ES-I3 (cell line): Measurements from ENCODE around the gene CANT1.

Source experiments
- H3K36me3 ChIP-seq: 2 replicates; pipeline ENCODE4 v1.6.1; 2013; ENCODE audit warnings: mild to moderate bottlenecking, low read length, control low read depth, moderate library complexity; ENCODE audit not compliant: insufficient read depth
- H3K4me1 ChIP-seq: 2 replicates; pipeline ENCODE4 v1.6.1; 2013; ENCODE audit warnings: mild to moderate bottlenecking, control low read depth, low read length; ENCODE audit not compliant: insufficient read depth
- H3K9ac ChIP-seq: 2 replicates; pipeline ENCODE4 v1.6.1; 2013; ENCODE audit warnings: low read depth, mild to moderate bottlenecking, low read length, moderate library complexity
- H3K9me3 ChIP-seq: 2 replicates; pipeline ENCODE4 v1.6.1; 2013; ENCODE audit warnings: mild to moderate bottlenecking, low read length, moderate library complexity; ENCODE audit not compliant: control insufficient read depth, insufficient read depth

CANT1 gene

DNA sequence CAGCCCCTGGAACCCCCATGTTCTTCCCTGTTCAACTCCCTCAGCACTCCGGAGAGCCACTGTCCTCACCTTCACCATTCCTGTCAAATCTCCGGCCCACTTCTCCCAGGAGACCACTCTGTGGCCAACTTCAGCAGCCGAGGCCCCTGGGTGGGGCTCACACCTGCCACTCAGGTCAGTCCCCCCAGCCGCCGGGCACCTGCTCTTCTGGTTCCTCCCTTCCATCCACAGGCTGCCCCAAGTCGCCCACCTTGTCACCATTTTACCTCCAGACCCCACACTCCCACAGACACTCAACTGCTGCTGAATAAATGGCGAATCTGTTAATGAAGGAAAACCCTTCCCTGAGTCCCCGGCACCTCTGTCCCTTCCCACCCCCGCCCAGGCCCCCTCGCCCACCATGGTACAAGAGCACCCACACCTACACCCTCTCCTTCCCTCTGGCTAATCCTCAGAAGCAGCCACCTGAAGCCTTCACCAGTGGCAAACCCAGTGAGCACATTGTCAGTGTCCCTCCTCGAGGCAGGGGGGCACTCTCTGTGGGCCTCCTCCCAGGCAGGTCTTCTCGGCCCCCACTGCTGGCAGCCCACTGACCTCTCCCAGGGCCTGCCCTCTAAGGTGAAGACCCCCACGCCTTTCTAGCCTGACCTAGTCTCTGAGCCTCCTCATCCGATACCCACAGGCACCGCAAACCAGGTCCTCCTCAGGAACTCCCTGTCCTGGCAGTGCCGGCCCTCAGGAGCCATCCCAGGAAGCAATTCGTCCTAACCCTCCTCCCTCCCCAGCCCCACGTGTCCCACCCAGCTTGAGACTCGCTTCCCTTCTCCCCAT, 8.2 kb downstream of the CANT1 start:
- Histone ChIP-seq H3K4me1 (no peaks in the 10 kb centered on the region), H3K36me3 (peaks cover 1% of the 10 kb centered on the region; the same call in 1 of the 2 replicates), H3K9me3 (no peaks in the 10 kb centered on the region), H3K9ac (no peak overlapping the region)

- H3K4me1 ChIP-seq = no peaks in the 10 kb centered on the region
- H3K36me3 ChIP-seq = peaks cover 3% of the 10 kb centered on the region; the same call in 1 of the 2 replicates
- no peak overlapping the region for H3K9ac ChIP-seq
- no peaks in the 10 kb centered on the region for H3K9me3 ChIP-seq
These were observed 9.0 kb downstream of the CANT1 start for GRCh38 chr17:79000396-79001189.

DNA sequence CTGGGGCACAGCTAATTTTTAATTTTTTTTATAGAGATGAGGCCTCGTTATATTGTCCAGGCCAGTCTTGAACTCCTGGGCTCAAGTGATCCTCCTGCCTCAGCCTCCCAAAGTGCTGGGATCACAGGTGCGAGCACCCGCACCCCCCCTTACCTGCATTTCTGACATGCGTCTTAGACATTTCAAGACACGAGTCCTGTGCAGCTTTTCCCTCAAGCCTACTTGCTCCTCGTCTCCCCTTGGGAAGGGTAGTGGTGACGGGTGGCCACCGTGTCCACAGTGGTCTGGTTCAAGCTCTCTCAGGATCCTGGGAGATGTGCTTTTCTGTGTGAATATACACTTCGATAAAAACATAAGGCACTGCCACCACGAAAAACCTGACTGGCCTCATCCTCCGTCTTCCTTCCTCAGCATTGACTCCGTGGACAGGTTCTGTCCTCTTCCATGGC, 9.6 kb downstream of the CANT1 start:
- no peaks in the 10 kb centered on the region for H3K9me3 ChIP-seq

GRCh38 chr17:78999056-78999768, 10.4 kb downstream of the CANT1 start:
- Histone ChIP-seq H3K9me3 (no peaks in the 10 kb centered on the region), H3K36me3 (peaks cover 3% of the 10 kb centered on the region; the same call in 1 of the 2 replicates), H3K4me1 (no peaks in the 10 kb centered on the region), H3K9ac (no peak overlapping the region)

More for the DNA sequence above, 9.6 kb downstream of the CANT1 start:
- Histone ChIP-seq H3K9ac (no peak overlapping the region), H3K4me1 (no peaks in the 10 kb centered on the region), H3K36me3 (peaks cover 3% of the 10 kb centered on the region; the same call in 1 of the 2 replicates)

DNA sequence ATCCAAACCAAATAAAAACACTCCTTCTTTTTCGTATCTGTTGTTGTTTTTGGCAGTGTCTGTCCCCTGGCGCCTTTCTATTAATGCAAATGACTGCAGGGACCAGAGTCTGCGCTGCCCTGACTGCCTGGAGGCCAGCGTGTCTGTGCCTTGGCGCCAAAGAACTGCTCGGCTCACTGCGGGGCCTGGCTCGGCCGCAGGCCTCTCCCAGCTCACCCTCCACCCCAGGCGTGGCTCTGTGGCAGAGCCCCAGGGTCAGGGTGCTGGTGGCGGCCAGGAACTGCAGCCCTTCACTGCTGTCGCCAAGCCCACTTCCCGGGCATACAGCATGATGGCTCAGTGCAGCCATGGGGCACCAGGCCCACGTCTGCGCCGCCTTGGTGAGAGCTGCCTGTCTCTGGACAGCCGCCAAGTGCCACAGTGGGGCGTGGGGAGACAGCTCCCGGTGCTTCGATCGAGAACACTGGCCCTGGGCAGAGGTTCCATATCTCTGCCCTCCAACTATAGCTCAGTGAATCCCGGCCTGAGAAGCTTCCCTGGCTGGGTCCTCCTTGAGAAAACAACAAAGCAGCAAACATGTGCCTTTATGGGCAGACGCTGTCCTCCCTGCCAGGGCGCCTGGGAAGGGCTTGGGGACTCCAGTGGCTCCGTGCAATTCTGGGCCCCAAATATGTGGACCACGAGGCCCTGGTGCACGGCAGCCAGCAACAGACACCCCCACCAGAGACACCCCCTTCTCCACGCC, 11.1 kb downstream of the CANT1 start:
- Histone ChIP-seq H3K9ac (no peak overlapping the region), H3K36me3 (peaks cover 3% of the 10 kb centered on the region; the same call in 1 of the 2 replicates), H3K4me1 (no peaks in the 10 kb centered on the region), H3K9me3 (no peaks in the 10 kb centered on the region)

GRCh38 chr17:78997881-78998280, 11.7 kb downstream of the CANT1 start:
- H3K9me3 ChIP-seq = no peaks in the 10 kb centered on the region
- peaks cover 3% of the 10 kb centered on the region; the same call in 1 of the 2 replicates for H3K36me3 ChIP-seq
- no peak overlapping the region for H3K9ac ChIP-seq
- H3K4me1 ChIP-seq = no peaks in the 10 kb centered on the region

GRCh38 chr17:78997231-78997741, 12.3 kb downstream of the CANT1 start:
- Histone ChIP-seq H3K36me3 (peaks cover 3% of the 10 kb centered on the region; the same call in 1 of the 2 replicates), H3K9ac (no peak overlapping the region), H3K4me1 (no peaks in the 10 kb centered on the region), H3K9me3 (no peaks in the 10 kb centered on the region)

DNA sequence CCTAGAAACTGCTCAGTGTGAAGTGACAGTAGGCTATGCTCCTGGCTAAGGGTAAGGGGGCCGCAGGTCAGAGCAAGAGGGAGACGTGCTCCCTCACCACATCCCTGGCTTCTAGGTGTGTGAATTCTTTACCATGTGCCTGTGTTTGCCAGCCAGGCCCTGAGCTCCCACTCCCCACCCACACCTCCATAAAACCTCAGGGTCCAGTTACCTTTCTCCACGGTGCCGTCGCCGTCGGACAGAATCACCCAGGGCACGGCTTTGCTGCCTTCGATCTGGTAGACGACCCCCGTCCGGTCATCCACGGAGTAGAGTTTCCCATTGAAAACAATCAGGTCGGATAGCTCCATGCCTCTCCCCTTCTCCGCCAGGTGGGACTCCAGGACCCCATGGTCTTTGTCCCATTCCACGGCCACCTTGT, 12.8 kb downstream of the CANT1 start:
- Histone ChIP-seq H3K36me3 (peaks cover 3% of the 10 kb centered on the region; the same call in 1 of the 2 replicates), H3K9me3 (no peaks in the 10 kb centered on the region), H3K9ac (no peak overlapping the region), H3K4me1 (no peaks in the 10 kb centered on the region)

DNA sequence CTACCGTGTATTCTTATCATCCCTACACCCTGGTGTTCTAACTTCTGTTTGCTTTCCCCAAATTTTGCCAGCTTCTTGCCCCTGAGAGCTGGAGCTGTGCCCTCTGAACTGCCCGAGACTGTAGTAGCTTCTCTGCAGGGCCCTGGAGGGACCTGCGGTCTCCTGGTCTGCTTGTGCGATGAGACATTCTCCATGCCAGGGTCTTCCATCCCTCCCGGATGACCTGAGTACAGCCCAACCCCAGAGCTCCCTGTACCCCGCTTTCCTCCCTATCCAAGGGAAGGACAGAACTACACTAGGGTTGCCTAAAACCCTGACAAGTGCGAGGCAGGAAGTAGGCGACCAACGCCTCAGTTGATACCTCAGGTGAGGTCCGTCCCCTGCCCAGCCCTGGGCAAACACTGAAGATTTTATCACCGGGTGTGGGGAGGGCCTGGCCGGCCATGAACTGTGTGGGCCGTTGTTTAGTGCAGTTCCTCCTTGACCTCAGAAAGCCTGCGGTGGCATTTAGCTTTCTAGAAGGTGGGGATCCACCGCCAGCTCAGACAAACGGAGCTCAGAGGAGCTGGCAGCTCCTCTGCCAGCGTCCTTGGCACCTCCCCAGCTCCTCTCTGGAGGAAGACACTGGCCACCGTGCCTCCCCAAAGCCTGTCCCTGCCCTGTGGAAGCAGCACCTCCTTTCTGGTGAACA, 13.7 kb downstream of the CANT1 start:
- no peak overlapping the region for H3K9ac ChIP-seq
- H3K36me3 ChIP-seq = peaks cover 3% of the 10 kb centered on the region; the same call in 1 of the 2 replicates
- H3K9me3 ChIP-seq = no peaks in the 10 kb centered on the region
- H3K4me1 ChIP-seq = no peaks in the 10 kb centered on the region

DNA sequence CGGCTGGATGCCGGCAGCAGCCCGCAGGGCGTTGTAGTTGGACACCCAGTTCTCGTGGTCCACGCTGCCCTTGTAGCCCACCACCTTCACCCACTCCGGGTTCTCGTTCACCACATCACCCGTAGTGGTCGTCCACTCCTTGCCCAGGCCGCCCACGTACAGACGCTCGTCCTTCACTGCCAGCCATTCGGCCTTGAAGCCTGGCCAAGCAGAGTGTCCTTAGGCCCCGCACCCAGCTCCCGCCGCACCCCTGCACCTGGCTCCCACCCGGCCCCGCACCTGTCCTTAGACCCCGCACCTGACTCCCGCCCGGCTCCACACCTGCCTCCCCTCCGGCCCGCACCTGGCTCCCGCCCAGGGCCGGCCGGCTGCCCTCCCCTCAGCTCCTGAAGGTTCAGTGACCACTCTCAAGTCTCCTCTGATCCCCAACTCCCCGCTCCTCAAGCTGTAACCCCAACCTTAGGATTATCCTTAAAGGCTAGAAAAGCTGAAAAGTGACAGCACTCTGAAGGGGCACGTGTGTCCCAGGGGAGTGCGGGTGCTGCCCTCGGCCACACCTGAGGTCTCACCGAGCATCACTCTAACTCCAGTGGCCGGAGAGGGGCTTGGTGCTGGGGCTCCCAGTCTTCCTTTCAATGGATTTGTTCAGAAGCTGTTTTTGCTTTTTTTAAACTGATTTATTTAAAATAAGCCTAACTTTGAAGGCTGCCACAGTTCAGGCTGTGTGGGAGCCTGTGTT, 14.4 kb downstream of the CANT1 start:
- H3K36me3 ChIP-seq = peaks cover 3% of the 10 kb centered on the region; the same call in 1 of the 2 replicates
- H3K9ac ChIP-seq = no peak overlapping the region
- no peaks in the 10 kb centered on the region for H3K9me3 ChIP-seq
- H3K4me1 ChIP-seq = no peaks in the 10 kb centered on the region

GRCh38 chr17:78993981-78994671, 15.4 kb downstream of the CANT1 start:
- Histone ChIP-seq H3K4me1 (no peaks in the 10 kb centered on the region), H3K36me3 (peaks cover 3% of the 10 kb centered on the region; the same call in 1 of the 2 replicates), H3K9ac (no peak overlapping the region), H3K9me3 (no peaks in the 10 kb centered on the region)
